Measurements from ENCODE around the gene B3GNT3. TPM values are rescaled to one million over a fixed set of nuclear protein-coding genes. Genes with fewer than 3 reads are reported as not detected.
"Not testable (repeated sequence)": the region's sequence is repeated elsewhere in the genome, so short reads cannot be mapped to it uniquely, and the experiment has no call there.

The B3GNT3 gene
- total RNA-seq, 1 donor from 2014 or later = not detected

- peak; percentile 75 to 87 for DNase-seq (ENCODE audit: low read depth in 2 of 2)
These were observed 28.3 kb upstream of the B3GNT3 start for GRCh38 chr19:17766543-17767131.

DNA sequence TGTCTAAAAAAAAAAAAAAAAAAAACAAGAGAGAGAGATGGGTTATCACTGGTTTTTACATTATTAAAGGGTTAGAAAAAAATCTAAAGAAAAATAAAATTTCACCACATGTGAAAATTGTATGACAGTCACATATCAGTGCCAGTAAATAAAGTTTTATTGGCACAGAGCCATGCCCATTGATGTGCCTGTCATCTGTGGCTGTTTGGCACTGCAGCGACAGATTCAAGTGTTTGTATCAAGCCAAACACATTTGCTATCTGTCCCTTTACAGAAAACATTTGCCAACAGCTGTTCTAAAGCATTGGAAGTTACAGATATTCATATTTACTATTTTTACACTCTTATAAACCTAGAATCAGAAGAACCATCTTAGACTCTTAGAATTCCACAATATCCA lies 27.4 kb upstream of the B3GNT3 start:
- no peak for DNase-seq (ENCODE audit: low read depth in 2 of 2)

GRCh38 chr19:17770613-17771012 lies 24.3 kb upstream of the B3GNT3 start:
- DNase-seq (ENCODE audit: low read depth in 2 of 2) = no peak

GRCh38 chr19:17772172-17772571 lies 22.8 kb upstream of the B3GNT3 start:
- DNase-seq (ENCODE audit: low read depth in 2 of 2) = peak in 1 of 2 donors; percentile 27

DNA sequence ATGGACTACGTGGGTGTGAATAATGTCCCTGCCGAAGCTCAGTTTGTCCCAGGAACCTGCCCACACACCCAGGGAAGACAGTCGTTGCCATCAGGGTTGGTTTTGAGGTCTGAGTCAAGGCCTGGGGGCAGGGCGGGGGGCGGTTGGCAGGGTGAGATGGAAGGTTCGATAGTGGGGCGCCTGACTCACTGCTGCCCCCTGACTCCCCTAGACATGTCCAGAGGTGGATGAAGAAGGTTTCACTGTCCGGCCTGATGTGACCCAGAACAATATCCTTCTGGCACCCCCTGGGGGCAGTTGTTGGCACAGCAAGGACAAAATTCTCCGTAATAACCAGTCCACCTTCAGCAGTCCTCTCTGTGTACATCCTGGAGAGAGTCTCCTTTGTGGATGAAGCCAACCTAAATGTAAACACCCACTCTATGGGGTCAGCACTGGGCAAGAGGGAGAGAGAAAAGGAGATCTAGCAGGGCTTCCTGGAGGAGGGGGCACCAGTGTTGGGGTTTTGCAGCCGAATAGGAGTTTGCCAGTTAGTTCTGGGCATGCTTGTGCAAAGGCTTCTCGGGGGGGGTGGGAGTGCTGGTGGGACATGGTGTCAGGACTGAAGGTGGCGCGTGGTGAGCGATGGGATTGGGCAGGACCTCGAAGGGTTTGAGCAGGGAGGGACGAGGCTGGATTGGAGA lies 19.6 kb upstream of the B3GNT3 start:
- peak; percentile 34 to 57 for DNase-seq (ENCODE audit: low read depth in 2 of 2)

DNA sequence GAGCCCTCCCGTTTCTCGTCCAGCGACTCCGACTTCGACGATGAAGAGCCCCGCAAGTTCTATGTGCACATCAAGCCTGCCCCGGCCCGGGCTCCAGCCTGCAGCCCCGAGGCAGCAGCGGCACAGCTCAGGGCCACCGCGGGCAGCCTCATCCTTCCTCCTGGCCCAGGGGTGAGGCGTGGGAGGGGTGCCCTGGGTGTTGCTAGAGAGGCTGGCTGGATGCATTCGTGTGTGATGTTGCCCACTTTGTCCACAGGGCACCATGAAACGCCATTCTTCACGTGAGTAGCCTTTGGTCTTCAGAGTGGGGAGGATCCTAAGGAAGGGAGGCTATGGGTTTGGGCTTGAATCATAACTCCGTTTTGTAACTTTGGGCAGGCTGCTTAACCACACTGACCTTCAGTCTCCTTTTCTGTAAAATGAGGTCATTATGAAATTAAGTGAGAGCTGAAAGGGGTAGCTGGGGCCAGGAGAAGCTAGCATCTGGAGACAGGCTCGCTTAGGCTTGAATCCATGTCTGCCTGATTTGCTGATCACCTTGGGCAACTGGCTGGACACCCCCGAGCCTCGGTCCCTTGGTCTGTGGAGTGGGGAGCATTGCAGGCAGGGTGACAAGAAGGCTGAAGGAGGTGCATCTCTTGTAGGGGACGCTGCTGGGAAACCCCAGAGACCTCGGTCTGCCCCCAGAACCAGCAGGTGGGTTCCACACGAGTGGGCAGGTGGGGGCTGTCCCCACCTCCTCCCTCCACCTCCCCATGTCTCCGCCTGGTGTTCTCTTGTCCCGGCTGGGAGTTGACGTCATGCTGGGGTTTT lies 18.7 kb upstream of the B3GNT3 start:
- DNase-seq (ENCODE audit: low read depth in 2 of 2) = no peak

GRCh38 chr19:17777840-17778239 lies 17.1 kb upstream of the B3GNT3 start:
- not testable (repeated sequence) for DNase-seq (ENCODE audit: low read depth in 2 of 2)

GRCh38 chr19:17778251-17778967 lies 16.5 kb upstream of the B3GNT3 start:
- DNase-seq (ENCODE audit: low read depth in 2 of 2) = peak; percentile 39 to 69

DNA sequence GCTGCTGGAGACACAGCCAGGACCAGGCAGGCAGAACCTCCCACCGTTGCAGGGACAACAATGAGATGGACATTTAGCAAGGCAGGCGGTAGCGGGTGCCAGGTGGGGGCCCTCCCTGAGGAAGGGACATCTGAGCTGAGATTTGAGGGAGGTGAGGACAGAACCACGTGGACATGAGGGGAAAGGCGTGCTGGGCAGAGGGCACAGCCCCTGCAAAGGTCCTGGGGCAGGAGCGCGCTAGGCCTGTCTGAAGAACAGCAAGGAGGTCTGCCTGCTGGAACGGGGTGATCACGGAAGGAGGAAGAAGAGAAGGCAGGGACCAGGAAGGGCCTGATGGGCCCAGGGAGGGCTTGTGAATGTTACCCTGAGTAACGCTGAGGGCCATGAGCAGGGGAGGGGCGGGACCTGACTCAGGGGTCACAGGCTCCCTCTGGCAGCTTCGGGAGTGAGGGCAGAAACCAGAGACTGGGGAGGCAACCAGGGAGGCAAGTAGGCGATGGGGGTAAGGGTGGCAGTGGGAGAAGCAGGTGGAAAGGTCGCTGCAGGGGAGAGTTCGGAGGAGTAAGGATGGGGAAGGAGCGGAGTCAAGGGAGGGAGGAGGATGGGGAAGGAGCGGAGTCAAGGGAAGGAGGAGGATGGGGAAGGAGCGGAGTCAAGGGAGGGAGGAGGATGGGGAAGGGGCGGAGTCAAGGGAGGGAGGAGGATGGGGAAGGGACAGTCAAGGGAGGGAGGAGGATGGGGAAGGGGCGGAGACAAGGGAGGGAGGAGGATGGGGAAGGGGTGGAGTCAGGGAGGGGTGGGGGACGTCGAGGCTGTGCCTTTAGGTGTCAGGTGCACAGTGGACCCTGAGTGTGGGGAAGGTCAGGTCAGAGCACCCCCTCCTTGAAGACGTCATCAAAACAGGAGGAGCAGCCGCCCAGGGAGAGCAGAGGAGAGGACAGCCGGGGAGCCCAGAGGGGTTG lies 15.7 kb upstream of the B3GNT3 start:
- no peak for DNase-seq (ENCODE audit: low read depth in 2 of 2)

DNA sequence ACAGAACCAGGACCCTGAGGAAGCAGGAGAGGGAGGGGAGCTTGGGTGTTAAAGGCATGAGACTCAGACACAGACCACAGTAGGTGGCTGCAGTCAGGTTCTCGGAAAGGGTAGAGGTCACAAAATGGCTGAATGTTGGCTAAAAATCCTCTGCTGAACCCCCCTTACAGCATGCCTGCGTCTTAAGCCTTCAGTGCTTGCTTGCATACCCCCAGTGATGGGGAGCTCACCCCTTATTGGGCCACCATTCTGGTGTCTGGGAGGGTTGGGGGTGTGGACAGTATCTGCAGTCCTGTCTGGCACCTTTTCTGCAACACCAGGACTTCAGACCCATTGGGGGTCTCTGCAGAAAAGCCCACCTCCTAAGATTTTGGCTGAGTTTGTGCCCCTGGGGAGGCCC lies 14.2 kb upstream of the B3GNT3 start:
- no peak for DNase-seq (ENCODE audit: low read depth in 2 of 2)

DNA sequence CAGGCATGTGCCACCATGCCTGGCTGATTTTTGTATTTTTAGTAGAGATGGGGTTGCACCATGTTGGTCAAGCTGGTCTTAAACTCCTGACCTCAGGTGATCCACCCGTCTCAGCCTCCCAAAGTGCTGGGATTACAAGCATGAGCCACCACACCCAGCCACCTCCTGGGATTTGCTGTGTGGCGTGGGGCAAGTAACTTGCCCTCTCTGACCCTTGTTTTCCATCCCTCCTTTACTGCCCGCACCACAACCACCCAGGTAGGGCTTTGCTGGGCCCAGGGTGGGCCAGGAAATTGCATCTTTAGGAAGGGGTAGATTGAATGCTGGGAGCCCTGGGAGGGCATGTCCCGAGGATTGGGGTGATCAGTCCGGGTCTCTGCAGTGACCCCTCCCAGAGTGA lies 11.2 kb upstream of the B3GNT3 start:
- DNase-seq (ENCODE audit: low read depth in 2 of 2) = not testable (repeated sequence)

DNA sequence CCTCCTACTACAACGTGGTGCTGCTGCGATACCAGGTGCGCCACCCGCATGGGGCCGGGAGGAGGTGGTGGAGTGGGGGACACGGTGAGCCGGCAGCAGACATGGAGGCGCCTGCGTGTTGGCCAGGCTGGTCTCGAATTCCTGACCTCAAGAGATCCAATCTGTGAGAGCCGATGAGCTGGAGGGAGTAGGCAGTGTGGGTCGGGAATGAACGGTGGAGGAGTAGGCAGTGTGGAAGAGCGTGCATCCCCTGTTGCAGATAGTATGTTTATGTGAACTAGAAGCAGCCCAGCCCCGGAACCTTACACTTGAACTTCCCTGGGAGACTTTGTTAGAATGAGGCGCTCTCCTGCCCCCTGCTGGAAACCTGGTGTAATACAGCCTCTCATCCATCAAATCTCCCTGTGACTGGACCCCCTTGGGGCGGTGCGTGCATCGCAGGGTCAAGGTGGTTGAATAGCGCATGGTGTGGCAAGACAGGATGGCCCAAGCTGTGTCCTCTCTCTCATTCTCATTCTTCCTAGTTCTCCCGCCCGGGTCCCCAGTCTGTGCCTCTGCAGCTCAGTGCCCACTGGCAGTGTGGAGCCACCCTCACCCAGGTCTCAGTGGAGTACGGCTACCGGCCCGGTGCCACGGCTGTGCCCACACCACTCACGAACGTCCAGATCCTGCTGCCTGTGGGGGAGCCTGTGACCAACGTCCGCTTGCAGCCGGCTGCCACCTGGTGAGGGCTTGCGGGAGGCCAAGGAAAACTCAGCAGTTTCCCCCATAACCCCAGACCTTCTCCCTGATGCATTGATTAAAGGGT lies 10.5 kb upstream of the B3GNT3 start:
- DNase-seq (ENCODE audit: low read depth in 2 of 2) = peak; percentile 54 to 56

DNA sequence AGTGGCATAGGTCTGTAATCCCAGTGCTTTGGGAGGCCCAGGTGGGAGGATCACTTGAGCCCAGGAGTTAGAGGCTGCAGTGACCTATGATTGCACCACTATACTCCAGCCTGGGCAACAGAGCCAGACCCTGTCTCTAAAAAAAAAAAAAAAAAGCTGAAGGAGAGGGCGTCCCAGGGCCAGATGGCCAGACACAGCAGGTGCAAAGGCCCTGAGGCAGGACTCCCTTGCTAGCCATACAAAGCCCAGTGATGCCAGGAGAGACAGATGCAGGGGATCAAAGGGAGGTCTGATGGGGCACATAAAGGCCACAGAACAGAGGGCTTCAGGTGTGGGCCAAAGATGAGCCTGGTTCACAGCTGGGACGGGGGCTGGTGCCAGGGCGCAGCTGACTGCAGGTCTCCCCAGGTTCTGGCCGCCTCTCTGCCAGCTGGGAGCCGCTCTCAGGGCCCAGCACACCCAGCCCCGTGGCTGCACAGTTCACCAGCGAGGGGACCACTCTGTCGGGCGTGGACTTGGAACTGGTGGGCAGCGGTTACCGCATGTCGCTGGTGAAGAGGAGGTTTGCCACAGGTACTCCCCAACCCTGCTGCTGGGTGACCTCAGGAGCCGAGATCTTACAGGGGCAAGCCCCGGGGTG lies 7.5 kb upstream of the B3GNT3 start:
- no peak for DNase-seq (ENCODE audit: low read depth in 2 of 2)

DNA sequence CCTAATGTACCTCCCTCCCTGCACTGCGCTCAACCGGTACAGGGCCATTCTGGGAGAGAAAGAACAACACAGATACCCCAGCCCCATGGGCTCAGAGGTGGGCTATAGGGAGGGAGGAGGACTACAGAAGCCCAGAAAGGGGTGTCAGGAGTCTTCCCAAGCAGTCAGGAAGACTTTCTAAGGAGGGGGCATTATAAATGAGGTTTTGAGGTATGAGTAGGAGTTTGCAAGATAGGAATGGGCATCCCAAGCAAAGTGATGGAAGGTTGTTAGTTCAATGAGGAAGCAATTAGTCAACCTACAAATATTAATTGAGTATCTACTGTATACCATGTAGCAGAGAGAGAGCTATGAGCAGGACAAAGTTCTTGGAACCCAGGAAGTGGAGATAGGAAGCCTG lies 6.3 kb upstream of the B3GNT3 start:
- no peak for DNase-seq (ENCODE audit: low read depth in 2 of 2)

- DNase-seq (ENCODE audit: low read depth in 2 of 2) = no peak
These were observed 4.7 kb upstream of the B3GNT3 start for GRCh38 chr19:17790059-17790780.

DNA sequence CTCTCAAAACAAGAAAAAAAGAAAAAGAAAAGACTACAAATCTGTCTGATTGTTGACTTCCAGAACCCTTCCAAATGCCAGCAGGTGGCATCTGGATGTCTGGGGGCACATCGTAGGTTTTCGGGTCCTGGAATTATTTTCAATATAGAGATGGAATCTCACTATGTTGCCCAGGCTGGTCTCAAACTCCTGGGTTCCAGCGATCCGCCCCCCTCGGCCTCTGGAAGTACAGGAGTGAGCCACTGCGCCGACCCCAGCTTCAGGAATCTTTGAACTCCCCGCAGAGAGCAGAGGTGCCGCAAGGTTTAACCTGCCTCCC lies 567 bp upstream of the B3GNT3 start:
- DNase-seq (ENCODE audit: low read depth in 2 of 2) = no peak

GRCh38 chr19:17795495-17795856 lies 538 bp downstream of the B3GNT3 start:
- no peak for DNase-seq (ENCODE audit: low read depth in 2 of 2)

DNA sequence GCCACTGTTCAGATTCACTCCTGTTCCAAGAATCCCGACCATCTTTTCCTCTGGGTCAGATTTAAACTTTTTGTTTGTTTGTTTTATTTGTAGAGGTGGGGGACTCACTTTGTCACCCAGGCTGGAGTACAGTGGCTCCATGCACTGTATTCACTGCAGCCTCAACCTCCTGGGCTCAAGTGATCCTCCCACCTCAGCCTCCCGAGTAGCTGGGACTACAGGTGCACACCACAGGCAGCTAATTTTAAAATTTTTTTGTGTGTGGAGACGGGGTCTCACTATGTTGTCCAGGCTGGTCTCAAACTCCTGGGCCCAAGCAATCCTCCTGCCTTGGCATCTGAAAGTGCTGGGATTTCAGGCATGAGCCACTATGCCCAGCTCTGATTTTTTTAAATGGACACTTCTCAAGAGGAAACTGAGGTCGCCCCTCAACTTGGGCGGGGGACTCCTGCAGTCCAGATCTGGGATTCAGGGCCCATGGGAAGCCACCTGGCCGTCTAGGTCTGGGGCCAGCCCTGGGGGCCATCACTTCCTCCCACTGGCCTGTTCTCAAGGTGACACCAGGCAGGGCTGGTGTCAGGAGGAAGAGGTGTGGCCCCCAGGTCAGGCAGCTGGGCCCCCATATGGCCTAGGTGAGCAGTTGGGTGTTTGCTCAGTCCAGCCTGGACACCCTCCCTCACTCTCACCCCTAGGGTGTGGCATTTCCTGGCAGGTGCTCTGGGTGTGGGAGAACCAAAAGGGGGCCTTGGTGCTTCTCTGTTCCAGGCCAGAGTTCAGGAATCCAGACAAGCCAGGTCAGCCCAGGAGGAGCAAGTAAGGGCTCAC lies 1.3 kb downstream of the B3GNT3 start:
- DNase-seq (ENCODE audit: low read depth in 2 of 2) = no peak
